ENCODE results near the gene HSF5. TPM values are rescaled to one million over a fixed set of nuclear protein-coding genes. Genes with fewer than 3 reads are reported as not detected.
A peak's percentile ranks its signal among the peaks of the same experiment; 100 is the strongest.

The HSF5 gene
- total and polyA plus RNA-seq, 2 of the 13 experiments (the other 11 are each of a cell fraction or from before 2014, with no cell fraction given) = not detected

GRCh38 chr17:58534901-58535421 lies 46.8 kb upstream of the HSF5 start (continued):
- TF ChIP-seq BRCA1 (CRISPR knock-in tag; IDR thresholded peaks at IDR 0.05) (no peak), FOXC1 (CRISPR knock-in tag; IDR thresholded peaks at IDR 0.05; ENCODE audit: borderline replicate concordance) (no peak), TRIM22 (IDR thresholded peaks at IDR 0.05) (no peak), ZNF605 (CRISPR knock-in tag; IDR thresholded peaks at IDR 0.05) (no peak), ZNF530 (CRISPR knock-in tag; IDR thresholded peaks at IDR 0.05; ENCODE audit: low read depth) (no peak), ZNF766 (CRISPR knock-in tag; IDR thresholded peaks at IDR 0.05; ENCODE audit: borderline replicate concordance) (no peak), ZBTB20 (CRISPR knock-in tag; IDR thresholded peaks at IDR 0.05; ENCODE audit: borderline replicate concordance, low read depth) (0 out of 2 replicates have a peak, but pooled peaks have one; percentile 16), ZNF234 (CRISPR knock-in tag; conservative IDR thresholded peaks at IDR 0.05) (no peak), CENPBD1 (CRISPR knock-in tag; IDR thresholded peaks at IDR 0.05; ENCODE audit: borderline replicate concordance, low read depth) (no peak), NR2C2 (CRISPR knock-in tag; IDR thresholded peaks at IDR 0.05; ENCODE audit: borderline replicate concordance) (0 out of 2 replicates have a peak, but pooled peaks have one; percentile 10), ZNF431 (CRISPR knock-in tag; IDR thresholded peaks at IDR 0.05; ENCODE audit: borderline replicate concordance, low read depth) (no peak), SAP130 (CRISPR knock-in tag; IDR thresholded peaks at IDR 0.05; ENCODE audit: low read depth) (peak; percentile 7; the same call in 1 of the 2 replicates), BRF2 (CRISPR knock-in tag; IDR thresholded peaks at IDR 0.05) (no peak), KIAA2018 (CRISPR knock-in tag; IDR thresholded peaks at IDR 0.05; ENCODE audit: borderline replicate concordance) (no peak), NR0B2 (CRISPR knock-in tag; IDR thresholded peaks at IDR 0.05) (no peak), CREB1 (IDR thresholded peaks at IDR 0.05) (no peak), CREB1 (CRISPR knock-in tag; IDR thresholded peaks at IDR 0.05) (no peak)

All from HepG2 (cell line).